Activated naive CD4-positive, alpha-beta T cell (primary cell): Measurements from ENCODE around the gene SNAI3.

Experiments used
- DNase-seq, 4 experiments: peaks; one replicate each; lab custom pipeline; 2025; lab: John Stamatoyannopoulos, UW

The SNAI3 gene

DNA sequence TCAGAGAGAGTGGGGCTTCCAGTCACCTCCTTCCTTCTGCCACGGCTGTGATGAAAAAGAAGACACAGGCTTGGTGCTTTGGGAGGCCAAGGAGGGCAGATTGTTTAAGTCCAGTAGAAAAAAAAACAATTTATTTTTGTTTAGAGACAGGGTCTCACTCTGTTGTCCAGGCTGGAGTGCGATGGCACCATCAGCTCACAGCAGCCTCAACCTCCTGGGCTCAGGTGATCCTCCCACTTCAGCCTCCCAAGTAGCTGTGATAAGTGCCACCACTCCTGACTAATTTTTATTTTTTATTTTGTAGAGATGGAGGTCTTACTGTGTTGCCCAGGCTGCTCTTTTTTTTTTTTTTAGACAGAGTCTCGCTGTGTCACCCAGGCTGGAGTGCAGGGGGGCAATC is 20.7 kb downstream of the SNAI3 start:
- DNase-seq: no peak

DNA sequence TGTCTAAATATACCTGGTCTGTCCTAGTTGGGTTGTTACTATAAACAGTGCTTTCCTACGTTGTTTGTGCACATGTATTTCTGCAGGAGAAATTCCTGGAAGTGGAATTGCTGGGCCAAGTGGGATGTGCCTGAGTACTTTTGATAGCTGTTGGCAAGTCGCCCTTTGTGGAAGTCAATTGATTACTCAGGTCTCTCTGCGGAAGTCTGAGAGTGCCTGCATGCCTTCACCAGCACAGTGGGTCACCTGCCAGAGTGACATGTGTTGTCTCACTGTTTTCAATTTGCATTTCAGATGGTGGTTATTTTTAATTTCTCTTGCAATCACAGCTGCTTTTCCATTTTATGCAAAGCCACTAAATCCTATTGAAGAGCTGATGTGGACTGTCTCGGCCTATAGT is 21.2 kb downstream of the SNAI3 start:
- no peak for DNase-seq

DNA sequence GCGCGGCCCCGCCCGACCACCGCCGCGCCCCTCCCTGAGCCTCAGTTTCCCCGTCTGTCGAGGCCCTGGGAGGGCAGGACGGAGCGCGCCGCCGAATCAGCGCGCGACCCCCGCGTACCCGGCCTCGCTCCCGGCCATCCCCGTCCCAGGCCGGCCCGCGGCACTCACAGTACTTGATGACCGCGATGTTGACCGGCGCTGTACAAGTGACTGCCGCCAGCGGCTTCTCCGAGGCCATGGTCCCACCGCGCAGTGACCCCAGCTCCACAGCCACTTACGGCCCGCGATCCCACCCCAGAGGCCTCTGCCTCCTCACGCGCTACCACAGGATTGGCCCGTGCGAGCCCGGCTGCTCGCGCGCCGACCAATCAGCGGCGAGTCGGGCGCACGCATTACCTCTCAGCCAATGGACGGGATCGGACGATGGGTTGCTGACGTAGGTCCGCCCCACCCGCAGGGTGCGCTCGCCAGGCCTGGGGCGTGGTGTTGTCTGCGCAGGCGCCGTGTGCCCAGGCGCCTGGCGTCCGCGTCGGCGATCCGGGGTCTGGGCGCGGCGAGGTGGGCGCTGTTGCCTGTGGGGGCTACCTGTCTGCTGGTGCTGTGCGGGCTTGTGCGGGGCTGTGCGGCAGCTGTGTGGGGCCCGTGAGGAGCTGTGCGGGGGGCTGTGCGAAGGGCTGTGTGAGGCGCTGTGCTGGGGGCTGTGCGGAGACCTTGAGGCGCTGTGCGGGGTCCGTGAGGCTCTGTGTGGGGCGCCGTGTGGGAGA is 23.3 kb downstream of the SNAI3 start, which contains the start of gene MVD:
TSS of gene MVD (minus strand) at position 249 of the 764 bp plus-strand sequence. CDS start at position 238, 11 bp downstream.
- DNase-seq: peak; percentile 79 to 91 (median 86)

DNA sequence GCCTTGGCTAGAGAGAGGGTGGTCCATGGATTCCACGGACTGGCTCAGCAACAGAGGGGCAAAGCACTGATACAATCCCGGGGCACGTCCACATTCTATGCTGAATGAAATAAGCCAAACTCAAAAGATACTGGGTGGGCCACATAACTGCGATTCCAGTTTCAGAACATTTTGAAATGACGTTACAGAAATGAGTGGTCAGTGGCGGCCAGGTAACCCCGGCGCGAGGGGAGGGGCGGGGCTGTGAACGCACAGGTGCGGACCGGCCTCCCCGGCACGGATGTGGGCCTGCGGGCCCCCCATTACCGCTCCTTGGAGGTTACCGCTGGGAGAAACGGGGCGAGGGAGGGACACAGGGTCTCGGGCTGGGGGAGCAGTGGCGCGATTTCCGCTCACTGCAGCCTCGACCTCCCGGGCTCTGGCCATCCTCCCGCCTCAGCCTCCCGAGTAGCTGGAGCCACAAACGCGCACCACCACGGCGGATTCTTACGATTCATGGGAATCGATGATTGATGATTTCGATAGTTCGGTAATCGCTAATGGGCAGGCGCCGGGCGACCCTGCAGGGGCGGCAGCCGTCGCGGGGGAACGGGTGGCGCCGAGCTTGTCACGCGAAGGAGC is 24.0 kb downstream of the SNAI3 start:
- no peak for DNase-seq

DNA sequence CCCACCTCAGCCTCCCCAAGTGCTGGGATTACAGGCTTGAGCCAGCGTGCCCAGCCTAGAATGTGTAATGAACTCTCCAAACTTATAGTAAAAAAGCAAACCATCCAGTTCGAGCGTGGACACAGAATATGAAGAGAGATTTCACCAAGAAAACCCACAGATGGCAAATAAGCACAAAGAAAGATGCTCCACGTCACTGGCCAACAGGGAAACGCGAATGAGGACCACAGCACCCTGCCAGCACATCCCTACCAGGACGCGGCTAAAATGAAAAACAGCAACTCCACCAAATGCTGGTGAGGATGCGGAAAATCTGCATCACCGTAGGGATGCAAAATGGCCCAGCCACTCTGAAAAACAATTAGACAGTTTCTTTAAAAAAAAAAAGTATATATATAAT is 24.8 kb downstream of the SNAI3 start:
- no peak for DNase-seq

DNA sequence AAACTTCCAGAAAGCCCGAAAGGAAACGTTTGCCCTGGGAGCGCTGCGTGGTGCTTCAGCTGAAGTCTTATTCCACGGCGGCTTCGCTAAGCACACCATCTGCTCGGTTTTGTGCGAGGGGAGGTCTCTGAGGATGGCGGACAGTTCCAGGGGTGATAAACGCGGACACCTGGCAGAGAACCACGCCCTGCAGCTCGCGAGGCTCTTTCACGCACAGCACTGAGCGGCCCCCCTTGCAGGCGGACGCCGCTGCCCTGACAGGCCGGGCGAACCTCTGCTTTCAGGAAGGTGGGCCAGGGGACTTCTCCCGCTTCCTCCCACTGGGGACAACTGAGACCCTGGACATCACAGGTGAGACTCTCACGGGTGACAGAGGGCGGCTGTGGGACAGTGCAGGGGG is 27.1 kb downstream of the SNAI3 start:
- no peak for DNase-seq

DNA sequence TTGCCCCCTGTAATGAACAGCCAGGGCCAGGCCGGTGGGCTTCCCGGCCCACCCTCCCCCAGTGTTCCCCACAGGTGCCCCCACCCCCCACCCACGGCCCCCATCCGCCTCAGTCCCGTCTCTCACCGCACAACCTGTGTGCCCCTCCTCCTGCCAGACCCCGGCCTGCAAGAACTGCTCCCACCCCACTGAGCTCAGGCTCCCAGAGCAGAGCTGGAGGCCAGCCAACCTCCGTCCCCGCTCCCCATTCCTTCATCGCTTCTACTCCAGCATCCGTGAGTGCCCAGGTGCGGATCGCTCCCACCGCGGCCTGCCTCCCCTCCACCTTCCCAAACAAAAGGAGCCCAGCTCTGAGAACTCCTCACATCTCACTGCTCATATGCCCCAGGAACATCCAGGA is 27.6 kb downstream of the SNAI3 start:
- DNase-seq: no peak

DNA sequence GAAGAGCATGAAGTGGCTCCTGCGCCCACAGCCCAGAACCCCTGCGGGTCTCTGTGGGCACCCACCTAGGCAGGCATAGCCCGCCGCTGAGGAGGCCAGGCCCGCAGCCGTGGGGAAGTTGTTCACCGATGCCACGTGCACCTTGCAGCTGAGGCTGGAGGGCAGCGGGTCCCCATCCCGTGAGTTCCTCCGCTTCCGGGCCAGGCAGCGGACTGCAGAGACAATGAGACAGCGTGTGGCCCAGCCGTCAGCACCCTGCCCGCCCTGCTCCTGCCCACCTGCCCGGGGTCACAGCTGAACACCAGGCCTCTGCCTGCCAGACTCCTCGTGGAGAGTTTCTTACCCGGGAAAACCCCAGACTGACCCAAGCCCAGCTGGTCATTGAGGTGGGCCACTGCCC is 28.9 kb downstream of the SNAI3 start:
- no peak for DNase-seq

DNA sequence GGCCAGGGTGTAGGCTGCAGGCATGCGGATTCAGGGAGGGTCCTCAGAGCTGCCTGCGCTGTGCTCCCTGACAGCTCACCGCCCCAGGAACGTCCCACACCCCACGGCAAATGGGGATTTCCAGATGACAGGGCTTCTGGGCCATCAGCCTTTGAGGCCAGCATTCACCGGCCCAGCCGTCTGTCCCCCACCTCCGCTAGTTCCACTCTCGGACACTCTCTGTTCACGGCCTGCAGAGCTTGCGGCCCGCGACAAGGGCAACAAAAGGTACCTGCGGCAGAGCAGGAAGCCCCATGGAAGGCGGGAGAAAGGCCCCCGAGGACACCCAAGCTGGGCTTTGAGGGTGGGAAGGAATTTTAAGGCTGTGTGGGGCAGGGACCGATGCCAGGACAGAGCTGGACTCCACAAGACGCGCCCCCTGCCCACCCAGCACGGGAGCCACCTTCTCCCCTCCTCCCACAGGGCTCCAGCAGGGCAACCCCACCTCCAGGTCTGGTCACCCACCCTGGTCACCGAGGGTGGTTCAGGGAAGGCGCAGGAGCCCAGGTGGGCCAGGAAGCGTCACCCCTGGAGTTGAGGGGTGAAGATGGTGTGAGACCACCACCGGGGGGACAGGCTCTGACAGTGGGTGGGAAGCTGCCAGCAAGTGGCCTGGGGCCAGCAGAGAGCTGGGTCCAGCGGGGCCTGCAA is 29.9 kb downstream of the SNAI3 start:
- no peak for DNase-seq

DNA sequence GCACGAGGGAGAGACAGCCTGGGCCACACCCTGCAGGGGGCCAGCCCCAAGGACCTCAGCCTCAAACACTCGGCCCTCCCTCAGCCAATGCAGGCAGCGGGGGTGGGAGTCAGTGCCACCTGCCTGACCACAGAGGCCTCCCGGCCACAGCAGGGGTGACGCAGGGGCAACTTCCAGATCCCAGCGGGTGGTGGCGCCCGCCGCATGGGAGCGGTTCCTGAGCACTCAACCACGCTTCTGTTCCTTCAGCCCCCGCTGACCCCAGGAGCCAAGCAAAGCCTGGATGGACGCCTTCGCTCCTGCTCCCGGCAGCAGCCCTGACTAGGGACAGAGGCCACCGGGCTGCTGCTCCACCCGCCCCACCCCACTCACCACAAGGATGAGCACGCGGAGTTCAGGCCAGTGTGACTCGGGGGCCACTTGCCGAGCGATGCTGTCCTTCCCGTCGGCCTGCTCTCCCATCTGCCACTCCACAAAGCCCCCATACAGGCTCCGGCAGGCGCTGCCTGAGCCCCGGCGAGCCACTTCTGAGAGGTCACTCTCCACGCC is 30.5 kb downstream of the SNAI3 start:
- DNase-seq: no peak

DNA sequence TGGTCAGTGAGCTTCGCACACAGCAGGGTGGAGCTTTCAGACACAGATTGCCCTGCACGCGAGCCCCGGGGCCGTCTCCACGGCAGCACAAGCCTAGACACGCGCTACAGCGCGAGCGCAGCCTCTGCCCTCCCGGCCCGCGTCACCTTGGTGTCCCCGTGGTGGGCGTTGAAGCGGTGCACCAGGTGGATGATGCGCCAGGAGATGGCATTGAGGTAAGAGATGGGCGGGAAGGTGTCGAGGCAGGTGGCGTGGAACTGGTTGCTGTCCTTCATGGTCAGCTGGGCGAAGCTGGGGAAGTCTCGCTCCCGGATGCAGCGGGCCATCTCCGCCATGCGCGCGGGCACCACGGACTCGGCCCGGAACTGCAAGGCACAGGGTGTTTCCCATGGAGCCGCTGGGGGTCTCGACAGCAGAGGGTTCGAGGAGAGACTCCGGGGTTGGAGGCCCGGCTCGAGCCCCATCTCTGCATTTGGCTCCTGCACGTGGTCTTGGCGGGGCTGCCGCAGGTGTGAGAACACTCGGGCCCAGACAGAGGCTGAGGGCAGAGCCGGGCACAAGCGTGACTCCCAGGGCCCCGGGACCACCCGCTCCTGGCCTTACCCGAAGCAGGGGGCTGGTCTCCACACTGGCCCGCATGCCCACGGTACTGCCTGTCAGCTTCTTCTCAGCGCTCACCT is 31.1 kb downstream of the SNAI3 start:
- DNase-seq: no peak

DNA sequence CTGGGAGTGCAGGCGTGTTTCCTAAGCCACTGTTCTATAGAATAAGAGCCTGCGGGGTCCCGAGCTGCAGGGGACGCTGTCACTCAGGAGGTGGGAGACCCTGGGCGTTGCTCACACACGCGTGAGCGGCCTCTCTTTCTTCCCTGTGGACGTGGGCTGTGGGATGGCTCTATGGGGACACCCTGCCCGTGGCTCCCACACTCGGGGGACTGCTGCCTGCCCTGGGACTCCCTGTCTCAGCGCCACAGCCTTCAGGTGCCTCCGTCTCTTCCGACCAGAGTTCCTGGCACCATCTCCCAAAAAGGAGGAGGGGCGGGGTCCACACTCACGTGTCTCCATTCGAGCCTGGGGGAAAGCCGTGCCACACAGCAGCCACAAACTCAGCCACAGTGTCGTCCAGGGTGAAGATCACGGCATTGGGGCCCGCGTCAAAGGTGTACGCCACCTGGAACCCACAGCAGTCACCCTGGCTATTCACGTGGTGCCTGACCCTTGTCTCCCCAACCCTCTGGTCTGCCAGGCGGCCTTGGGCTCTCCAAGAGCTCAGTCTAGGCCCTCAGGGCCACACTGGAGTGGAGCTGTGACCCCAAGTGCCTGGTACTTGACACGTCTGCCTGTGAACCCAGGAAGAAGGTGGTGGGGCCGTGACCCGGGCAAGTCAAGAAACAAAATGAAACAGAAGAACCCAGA is 31.8 kb downstream of the SNAI3 start:
- no peak for DNase-seq

DNA sequence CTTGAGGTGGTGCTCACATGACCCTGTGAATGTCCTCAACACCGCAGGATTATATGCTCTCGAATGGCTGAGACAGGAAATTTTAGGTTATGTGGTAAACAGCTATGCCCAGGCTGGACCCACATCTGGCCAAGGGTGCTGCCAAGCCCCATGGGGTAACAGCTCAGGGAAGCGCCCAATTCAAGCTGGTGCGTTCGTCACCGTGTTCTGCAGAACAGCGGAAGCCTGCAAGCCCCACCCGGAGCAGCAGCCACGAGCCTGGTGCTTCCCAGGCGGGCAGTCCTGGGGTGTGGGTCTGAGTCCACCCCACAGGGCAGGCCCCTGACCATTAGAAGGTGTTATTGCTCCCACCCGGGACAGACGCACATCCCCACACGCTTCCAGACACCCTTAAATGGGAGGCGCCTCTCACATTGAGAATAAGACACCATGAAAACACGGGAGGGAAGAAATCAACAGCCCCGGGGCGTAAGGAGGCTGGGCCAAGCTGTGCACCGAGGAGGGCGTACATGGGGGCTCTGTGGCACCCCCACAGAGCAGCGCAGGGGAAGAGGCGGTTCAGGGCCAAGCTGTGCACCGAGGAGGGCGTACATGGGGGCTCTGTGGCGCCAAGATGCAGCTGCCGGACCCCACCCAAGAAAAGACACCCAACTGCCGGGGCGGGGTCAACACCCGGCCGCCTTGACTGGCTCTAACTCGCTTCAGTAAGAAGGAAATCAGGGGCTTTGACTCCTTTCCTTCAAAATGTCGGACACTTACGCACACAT is 32.5 kb downstream of the SNAI3 start:
- DNase-seq: no peak

DNA sequence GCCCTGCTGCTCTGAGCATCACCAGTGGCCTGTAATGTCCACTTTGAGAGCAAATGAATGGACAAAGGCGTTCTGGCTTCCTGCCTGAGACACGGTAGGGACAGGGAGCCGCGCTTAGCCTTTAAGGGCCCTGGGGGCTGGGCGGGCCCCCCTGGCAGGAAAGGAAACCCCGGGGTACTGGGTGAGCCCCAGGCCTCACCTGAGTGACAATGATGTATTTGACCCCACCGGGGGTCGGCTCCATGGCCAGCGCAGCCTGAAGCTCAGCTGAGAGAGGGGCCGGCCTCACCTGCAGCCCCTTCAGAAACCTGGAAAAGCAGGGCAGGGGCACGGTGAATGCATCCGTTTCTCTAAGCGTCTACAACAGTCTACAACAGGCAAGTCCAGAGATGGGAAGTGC is 33.2 kb downstream of the SNAI3 start:
- no peak for DNase-seq

DNA sequence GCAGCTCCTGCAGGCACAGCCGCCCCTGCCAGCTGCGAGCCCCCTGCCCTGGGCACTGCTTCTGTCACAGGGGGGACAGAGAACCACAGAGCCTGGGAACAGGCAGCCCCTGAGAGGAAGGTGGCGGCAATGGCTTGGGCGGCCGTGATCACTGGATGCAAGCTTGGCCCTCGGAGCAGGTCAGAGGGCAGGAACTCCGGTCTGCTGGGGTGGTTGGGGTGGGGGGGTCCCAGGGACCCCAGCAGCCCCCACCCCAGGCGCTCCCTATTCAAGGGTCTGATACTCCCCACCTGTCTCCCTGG is 33.6 kb downstream of the SNAI3 start:
- no peak for DNase-seq

DNA sequence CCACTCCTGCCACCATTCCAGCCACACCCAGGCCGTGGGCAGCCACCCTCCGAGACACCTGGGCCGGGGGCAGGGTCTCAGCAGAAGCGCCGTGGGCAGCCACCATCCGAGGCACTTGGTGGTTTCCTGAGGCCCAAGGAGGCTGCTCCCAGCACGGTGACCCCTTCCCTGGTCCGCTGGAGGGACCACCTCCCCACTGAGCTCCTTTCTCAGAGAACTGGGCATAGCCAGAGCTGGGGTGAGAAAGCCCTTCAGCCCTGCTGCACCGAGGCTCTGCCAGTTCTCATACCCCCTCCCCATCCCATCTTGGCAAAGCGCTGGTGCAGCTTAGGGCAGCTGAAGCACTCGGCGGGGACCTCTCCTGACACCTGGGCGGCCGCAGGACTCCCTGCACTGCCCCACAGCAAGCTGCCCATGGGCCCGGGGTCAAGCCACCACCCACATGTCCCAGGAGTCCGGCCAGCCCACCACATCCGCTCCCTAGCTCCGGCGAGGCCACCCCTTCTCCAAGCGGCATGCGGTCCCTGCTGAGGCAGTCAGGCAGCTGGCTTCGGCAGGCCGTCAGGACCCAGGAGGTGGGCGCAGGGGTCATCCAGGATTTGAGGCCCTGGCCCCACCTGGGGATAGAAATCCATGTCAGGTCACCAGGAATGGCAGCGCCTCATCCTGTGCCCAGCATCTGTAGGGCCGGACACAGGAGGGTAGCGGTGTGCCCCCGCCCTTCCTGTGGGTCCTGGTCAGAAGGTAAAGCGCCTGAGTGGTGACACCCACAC is 34.1 kb downstream of the SNAI3 start:
- DNase-seq: no peak

DNA sequence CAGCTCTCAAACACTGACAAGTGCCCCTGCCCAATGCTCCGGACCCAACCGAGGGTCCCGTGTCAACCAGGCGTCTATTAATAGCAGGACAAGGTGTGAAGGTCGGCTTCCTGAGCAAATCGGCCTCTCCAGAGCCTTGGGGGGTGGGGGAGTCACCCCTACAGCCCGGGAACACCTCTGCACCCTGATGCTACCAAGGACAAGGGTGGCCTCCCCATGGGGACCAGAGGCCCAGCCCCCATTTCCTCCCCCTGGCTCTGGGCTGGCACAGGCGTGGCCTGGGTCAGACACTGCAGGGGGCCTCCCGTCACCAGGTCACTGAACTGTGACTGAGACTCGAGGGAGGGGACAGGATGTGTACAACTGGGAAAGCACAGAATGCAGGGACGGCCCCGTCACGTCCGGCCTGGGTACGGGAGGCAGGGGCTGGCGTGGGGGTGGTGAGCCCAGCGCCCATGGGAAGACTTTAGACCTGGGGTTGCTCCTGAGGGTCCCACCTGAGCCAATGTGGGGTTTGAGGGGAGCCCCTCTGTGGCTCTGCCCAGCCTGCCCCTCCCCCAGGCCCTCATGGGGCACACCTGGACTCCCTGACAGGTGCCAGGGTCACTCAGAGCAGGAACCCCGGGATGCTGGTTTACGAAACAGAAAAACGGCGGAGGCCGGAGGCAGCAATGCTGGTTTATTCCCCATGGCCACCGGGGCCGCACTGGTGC is 34.9 kb downstream of the SNAI3 start:
- DNase-seq: peak in 2 of 4 experiments; percentile 35 to 43

DNA sequence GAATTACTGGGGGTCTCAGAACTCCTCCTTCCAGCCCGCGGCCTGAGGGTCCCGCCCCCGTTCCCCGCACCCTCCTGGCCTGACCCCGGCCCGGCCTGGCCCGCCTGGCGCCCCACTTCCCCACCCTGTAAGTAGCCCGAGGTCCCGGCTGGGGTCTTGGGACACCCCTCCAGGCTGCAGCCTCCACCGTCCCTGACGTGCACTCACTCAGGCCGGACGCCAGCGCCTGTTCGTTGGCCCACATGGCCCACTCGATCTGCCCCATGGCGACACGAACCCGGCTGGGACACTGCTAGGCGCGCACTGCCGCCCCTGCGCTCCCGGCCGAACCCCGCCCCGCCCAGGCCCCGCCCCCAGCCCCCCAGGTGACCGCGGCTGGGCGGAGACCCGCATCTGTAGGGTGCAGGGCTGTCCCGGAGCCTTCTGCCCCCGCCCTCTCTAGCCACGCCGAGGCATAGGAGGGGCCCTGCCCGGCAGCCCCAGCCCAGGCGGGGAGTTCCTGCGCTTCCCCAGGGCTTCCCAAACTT is 35.5 kb downstream of the SNAI3 start, which contains the start of gene CYBA:
TSS of gene CYBA (minus strand) at position 305 of the 527 bp plus-strand sequence. CDS start at position 265, 40 bp downstream.
- peak; percentile 35 to 72 (median 56) for DNase-seq
